ENCODE measurements around the gene CRMP1.

- TF ChIP-seq CTCF (IDR thresholded peaks at IDR 0.05) (no peak), POLR2A (IDR thresholded peaks at IDR 0.05) (no peak)
These were observed 28.5 kb upstream of the CRMP1 start for GRCh38 chr4:5921101-5921980.

All from adrenal gland (tissue), 5 donors.